ENCODE data around the gene PTGES3.

GRCh38 chr12:56676851-56677580 is 11.1 kb downstream of the PTGES3 start:
- no peak for TF ChIP-seq YY1 (IDR thresholded peaks at IDR 0.05; ENCODE audit: insufficient read depth, insufficient read length)
- TF ChIP-seq SUZ12 (IDR thresholded peaks at IDR 0.05; ENCODE audit: extremely low read depth, insufficient read depth, insufficient read length): no peak
- no peak for TF ChIP-seq ZNF274 (IDR thresholded peaks at IDR 0.05; ENCODE audit: low read depth, low read length)
